Body of pancreas (tissue), 4 donors: ENCODE results near the gene GP9. TPM values are rescaled to one million over a fixed set of nuclear protein-coding genes. Genes with fewer than 3 reads are reported as not detected.

Source experiments
- ATAC-seq: fragments of 150-250 bp; one replicate; pipeline ENCODE4 v1.9.1; 2016
- DNase-seq, 4 donors: peaks; one replicate each; pipeline ENCODE4 v3.0.0-alpha.2; 2019
- H3K27ac ChIP-seq, 4 donors: fragments of 200-600 bp; sonication (generic); 1 replicate in 3 of 4; 2 replicates in 1 of 4; pipeline versions ENCODE4 v1.5.1 to v1.6.1; 2016 to 2019; ENCODE audit warnings: mild to moderate bottlenecking in 1 of 4, mixed read lengths in 1 of 4, moderate library complexity in 1 of 4
- H3K27me3 ChIP-seq, 2 donors: fragments of 200-600 bp; sonication (generic); one replicate each; pipeline ENCODE4 v1.6.0; 2016; ENCODE audit warnings: mild to moderate bottlenecking in 1 of 2
- H3K36me3 ChIP-seq, 2 donors: fragments of 200-600 bp; sonication (generic); replicated peaks in 1 of 2; 2 replicates each; pipeline ENCODE4 v1.5.1; 2016; ENCODE audit warnings: low read depth in 2 of 2; ENCODE audit not compliant: insufficient read depth in 1 of 2
- H3K4me1 ChIP-seq: fragments of 200-600 bp; sonication (generic); one replicate; pipeline ENCODE4 v1.6.0; 2016
- H3K4me3 ChIP-seq, 2 donors: fragments of 200-600 bp; sonication (generic); 1 replicate in 1 of 2; 2 replicates in 1 of 2; pipeline ENCODE4 v1.5.1; 2016 to 2019
- H3K9me3 ChIP-seq, 3 donors: fragments of 200-600 bp; sonication (generic); 1 replicate in 2 of 3; 2 replicates in 1 of 3; pipeline ENCODE4 v1.5.1; 2016
- CTCF ChIP-seq, 7 experiments: fragments of 450-650 bp in 4 of 7; fragments of 200-600 bp in 3 of 7; sonication (generic) in 3 of 7; IDR thresholded peaks; one replicate each; pipeline ENCODE4 v1.5.1; 2016 to 2019; ENCODE audit warnings: antibody characterized with exemption in 7 of 7
- POLR2A ChIP-seq, 3 donors: fragments of 450-650 bp; IDR thresholded peaks; one replicate each; pipeline ENCODE4 v1.6.1; 2016; ENCODE audit warnings: antibody characterized with exemption in 3 of 3, mild to moderate bottlenecking in 2 of 3
- WGBS, 2 donors: methylation state at CpG; one replicate each; pipeline ENCODE4 v1.1.5; 2017; 5-methylcytosine and 5-hydroxymethylcytosine counted together
- intact Hi-C: fragments of 100-400 bp; cut with DNase I; formaldehyde crosslinking; loops from one replicate; pipeline ENCODE4 v1.15.1; 2023
- total RNA-seq, 2 donors: library from RNA; depleted of rRNA; stranded (reverse); fragments of >200 nt; gene quantifications; one replicate each; pipeline ENCODE4 v1.1.0, GENCODE V29; 2016

Gene GP9
- total RNA-seq, 2 donors from 2014 or later = not detected

- no peak for ATAC-seq
- WGBS, 2 donors = 88 to 89% methylated on average over 6 to 12 of the region's 12 CpGs
- no peak for DNase-seq
- Histone ChIP-seq H3K27ac (no peak overlapping the region), H3K27me3 (no peaks in the 10 kb centered on the region), H3K36me3 (no peaks in the 10 kb centered on the region), H3K9me3 (no peaks in the 10 kb centered on the region), H3K4me1 (no peaks in the 10 kb centered on the region), H3K4me3 (no peak overlapping the region)
- intact Hi-C loops = no loop called here
- TF ChIP-seq POLR2A (IDR thresholded peaks at IDR 0.05) (no peak), CTCF (IDR thresholded peaks at IDR 0.05) (no peak)
These were observed 26.8 kb upstream of the GP9 start for GRCh38 chr3:129033633-129034321.

- H3K4me3 ChIP-seq = no peak overlapping the region
- 80 to 83% methylated on average over 6 of the region's 6 CpGs for WGBS, 2 donors
- intact Hi-C loops = no loop called here
- TF ChIP-seq POLR2A (IDR thresholded peaks at IDR 0.05) = no peak
- no peak for TF ChIP-seq CTCF (IDR thresholded peaks at IDR 0.05)
- H3K4me1 ChIP-seq = no peaks in the 10 kb centered on the region
- no peak for ATAC-seq
- no peaks in the 10 kb centered on the region for H3K27me3 ChIP-seq
- no peaks in the 10 kb centered on the region for H3K9me3 ChIP-seq
- H3K36me3 ChIP-seq = no peaks in the 10 kb centered on the region
- no peak overlapping the region for H3K27ac ChIP-seq
- no peak for DNase-seq
These were observed 25.9 kb upstream of the GP9 start for GRCh38 chr3:129034642-129035041.

GRCh38 chr3:129035360-129036221 lies 25.0 kb upstream of the GP9 start:
- intact Hi-C loops = no loop called here
- TF ChIP-seq POLR2A (IDR thresholded peaks at IDR 0.05) = no peak
- TF ChIP-seq CTCF (IDR thresholded peaks at IDR 0.05) = no peak
- H3K27ac ChIP-seq = no peak overlapping the region
- DNase-seq (no peak), ATAC-seq (no peak)
- no peaks in the 10 kb centered on the region for H3K9me3 ChIP-seq
- H3K4me3 ChIP-seq = no peak overlapping the region
- H3K27me3 ChIP-seq = no peaks in the 10 kb centered on the region
- H3K4me1 ChIP-seq = no peaks in the 10 kb centered on the region
- WGBS, 2 donors = 81 to 87% methylated on average over 8 to 11 of the region's 11 CpGs
- no peaks in the 10 kb centered on the region for H3K36me3 ChIP-seq

GRCh38 chr3:129036222-129037092 lies 24.1 kb upstream of the GP9 start:
- intact Hi-C loops = no loop called here

More at GRCh38 chr3:129036222-129037092, 24.1 kb upstream of the GP9 start:
- 86 to 93% methylated on average over 6 to 10 of the region's 10 CpGs for WGBS, 2 donors
- no peak for ATAC-seq
- TF ChIP-seq CTCF (IDR thresholded peaks at IDR 0.05) (no peak), POLR2A (IDR thresholded peaks at IDR 0.05) (no peak)
- Histone ChIP-seq H3K36me3 (no peaks in the 10 kb centered on the region), H3K4me3 (no peak overlapping the region), H3K4me1 (no peaks in the 10 kb centered on the region), H3K27me3 (no peaks in the 10 kb centered on the region), H3K9me3 (no peaks in the 10 kb centered on the region), H3K27ac (no peak overlapping the region)
- DNase-seq = no peak
